ENCODE data around the gene SLC39A5.

SLC39A5 gene

DNA sequence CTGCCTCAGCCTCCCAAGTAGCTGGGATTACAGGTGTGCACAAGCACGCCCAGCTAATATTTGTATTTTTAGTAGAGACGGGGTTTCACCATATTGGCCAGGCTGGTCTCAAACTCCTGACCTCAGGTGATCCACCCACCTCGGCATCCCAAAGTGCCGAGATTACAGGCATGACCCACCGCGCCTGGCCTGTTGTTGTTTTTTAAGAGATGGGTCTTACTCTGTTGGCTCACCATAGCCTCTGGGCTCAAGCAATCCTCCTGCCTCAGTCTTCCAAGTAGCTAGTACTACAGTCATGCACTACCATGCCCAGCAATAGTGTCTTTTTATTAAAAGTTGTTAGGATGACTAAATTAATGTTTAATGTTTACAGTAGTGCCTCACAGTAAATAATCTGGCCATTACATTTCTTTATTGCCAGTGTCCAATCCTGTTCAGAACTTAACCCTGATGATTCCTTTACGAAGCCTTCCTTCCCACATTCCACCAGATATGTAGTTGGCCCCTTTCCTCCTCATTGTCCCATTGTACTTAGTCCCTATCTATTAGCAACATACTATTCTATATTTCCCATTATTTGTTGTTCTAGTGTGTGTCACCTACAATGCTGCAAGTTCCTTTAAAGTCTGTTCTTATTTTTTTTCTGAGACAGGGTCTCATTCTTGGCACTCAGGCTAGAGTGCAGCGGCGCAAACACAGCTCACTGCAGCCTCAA lies 31.8 kb upstream of the SLC39A5 start:
- TF ChIP-seq, protein P1, sequence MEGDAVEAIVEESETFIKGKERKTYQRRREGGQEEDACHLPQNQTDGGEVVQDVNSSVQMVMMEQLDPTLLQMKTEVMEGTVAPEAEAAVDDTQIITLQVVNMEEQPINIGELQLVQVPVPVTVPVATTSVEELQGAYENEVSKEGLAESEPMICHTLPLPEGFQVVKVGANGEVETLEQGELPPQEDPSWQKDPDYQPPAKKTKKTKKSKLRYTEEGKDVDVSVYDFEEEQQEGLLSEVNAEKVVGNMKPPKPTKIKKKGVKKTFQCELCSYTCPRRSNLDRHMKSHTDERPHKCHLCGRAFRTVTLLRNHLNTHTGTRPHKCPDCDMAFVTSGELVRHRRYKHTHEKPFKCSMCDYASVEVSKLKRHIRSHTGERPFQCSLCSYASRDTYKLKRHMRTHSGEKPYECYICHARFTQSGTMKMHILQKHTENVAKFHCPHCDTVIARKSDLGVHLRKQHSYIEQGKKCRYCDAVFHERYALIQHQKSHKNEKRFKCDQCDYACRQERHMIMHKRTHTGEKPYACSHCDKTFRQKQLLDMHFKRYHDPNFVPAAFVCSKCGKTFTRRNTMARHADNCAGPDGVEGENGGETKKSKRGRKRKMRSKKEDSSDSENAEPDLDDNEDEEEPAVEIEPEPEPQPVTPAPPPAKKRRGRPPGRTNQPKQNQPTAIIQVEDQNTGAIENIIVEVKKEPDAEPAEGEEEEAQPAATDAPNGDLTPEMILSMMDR (IDR thresholded peaks at IDR 0.05) = no peak
- no peak for DNase-seq
- no peaks in the 10 kb centered on the region for H3K27me3 ChIP-seq
- no peak overlapping the region for H3K27ac ChIP-seq
- intact Hi-C loops (cut with DNase I; ENCODE audit: low total_unique reads) = loop anchor here (10.0 kb wide), 1 partner anchor 267 kb away; the partner anchor contains the start of gene SPRYD4
- H3K4me3 ChIP-seq = no peak overlapping the region
- no peaks in the 10 kb centered on the region for H3K36me3 ChIP-seq
- H3K4me1 ChIP-seq = peaks cover 0 to 12% (median 0%) of the 10 kb centered on the region in 4 donors
- no peaks in the 10 kb centered on the region for H3K9me3 ChIP-seq

DNA sequence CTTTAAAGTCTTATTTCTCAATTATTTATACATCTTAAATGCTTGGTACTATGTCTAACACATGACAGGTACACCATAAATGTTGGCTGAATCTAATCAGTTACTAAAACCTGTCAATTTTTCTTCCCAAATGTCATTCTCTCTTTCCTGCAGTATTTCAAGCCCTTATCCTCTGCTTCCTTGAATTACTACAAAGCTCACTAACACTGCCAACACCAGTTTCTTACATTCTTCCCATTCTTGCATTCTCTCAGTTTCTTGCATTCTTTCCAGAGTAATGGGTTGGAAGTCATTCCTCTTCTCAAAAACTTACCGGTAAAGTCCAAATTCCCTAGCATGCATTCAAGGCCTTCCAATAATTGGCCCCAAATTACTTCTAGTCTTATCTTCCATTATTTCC lies 31.0 kb upstream of the SLC39A5 start:
- intact Hi-C loops (cut with DNase I; ENCODE audit: low total_unique reads) = loop anchor here (10.0 kb wide), 1 partner anchor 266 kb away; the partner anchor contains the start of gene SPRYD4
- H3K4me3 ChIP-seq = no peak overlapping the region
- H3K4me1 ChIP-seq = peaks cover 0 to 12% (median 0%) of the 10 kb centered on the region in 4 donors
- TF ChIP-seq, protein P1 (IDR thresholded peaks at IDR 0.05) = no peak
- DNase-seq = no peak
- no peak overlapping the region for H3K27ac ChIP-seq
- H3K9me3 ChIP-seq = no peaks in the 10 kb centered on the region
- no peaks in the 10 kb centered on the region for H3K27me3 ChIP-seq
- H3K36me3 ChIP-seq = no peaks in the 10 kb centered on the region

DNA sequence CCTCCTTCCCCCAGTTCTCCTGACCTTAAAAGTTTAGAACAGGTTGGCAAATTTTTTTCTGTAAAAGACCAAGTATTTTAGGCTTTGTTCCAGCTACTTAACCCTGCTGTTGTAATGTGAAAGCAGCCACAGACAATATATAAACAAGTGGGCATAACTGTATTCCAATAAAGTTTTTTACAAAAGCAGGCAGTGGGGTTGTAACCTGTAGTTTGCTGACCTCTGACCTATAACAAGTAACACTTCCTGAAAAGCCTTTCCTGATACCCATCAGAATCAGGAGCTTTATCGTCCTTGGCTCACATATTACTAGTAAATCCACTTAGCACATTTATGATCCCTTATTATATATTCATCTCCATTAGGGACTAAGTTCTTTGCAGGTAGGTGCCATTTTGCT lies 27.5 kb upstream of the SLC39A5 start:
- TF ChIP-seq, protein P1 (IDR thresholded peaks at IDR 0.05) = no peak
- Histone ChIP-seq H3K4me1 (peaks cover 0 to 3% (median 0%) of the 10 kb centered on the region in 4 donors), H3K36me3 (peaks cover 14 to 27% (median 27%) of the 10 kb centered on the region in 3 donors), H3K27ac (no peak overlapping the region), H3K27me3 (no peaks in the 10 kb centered on the region), H3K9me3 (no peaks in the 10 kb centered on the region), H3K4me3 (no peak overlapping the region)
- no peak for DNase-seq
- intact Hi-C loops (cut with DNase I; ENCODE audit: low total_unique reads) = no loop called here

DNA sequence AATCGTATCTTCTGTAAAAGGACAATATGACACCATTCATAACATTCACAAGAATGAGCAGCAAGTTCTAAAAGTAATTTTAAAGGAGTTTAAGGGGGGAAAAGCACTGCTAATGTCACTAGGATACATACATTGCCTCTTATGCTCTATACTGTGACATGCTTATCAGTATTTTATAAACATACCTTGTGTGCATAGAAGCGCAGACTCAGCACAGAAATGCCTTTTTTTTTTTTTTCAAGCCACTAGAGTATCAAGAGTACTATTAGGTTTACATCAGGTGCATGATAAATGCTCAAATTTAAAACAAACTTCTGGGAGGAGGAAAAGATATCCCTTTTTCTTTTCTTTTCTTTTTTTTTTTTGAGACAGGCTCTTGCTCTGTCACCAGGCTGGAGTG lies 27.0 kb upstream of the SLC39A5 start:
- Histone ChIP-seq H3K4me1 (no peaks in the 10 kb centered on the region), H3K27ac (no peak overlapping the region), H3K36me3 (peaks cover 19 to 32% (median 31%) of the 10 kb centered on the region in 3 donors), H3K4me3 (no peak overlapping the region), H3K9me3 (no peaks in the 10 kb centered on the region), H3K27me3 (no peaks in the 10 kb centered on the region)
- TF ChIP-seq, protein P1 (IDR thresholded peaks at IDR 0.05) = no peak
- intact Hi-C loops (cut with DNase I; ENCODE audit: low total_unique reads) = no loop called here
- no peak for DNase-seq

DNA sequence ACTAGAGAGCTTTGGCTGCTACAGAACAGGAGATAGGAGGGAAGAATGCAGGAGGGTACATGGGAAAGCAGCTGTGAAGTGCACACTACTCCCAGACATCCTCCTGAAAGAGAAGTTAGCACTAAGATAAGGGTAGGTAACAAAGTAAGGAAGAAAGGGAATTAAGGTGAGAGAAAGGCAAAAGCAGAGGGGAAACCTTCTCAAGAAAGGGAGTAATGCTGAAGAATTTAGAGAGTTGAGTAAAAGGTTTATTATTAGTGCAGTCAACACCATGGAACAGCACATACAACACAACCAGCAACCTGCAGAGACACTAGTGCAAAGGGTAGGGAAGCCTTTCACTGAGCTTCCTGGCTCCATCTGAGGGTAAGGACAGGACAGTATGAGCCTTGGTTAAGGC lies 25.6 kb upstream of the SLC39A5 start:
- H3K9me3 ChIP-seq = no peaks in the 10 kb centered on the region
- peaks cover 32 to 46% (median 46%) of the 10 kb centered on the region in 3 donors for H3K36me3 ChIP-seq
- no peaks in the 10 kb centered on the region for H3K27me3 ChIP-seq
- DNase-seq = no peak
- intact Hi-C loops (cut with DNase I; ENCODE audit: low total_unique reads) = no loop called here
- no peak overlapping the region for H3K27ac ChIP-seq
- no peaks in the 10 kb centered on the region for H3K4me1 ChIP-seq
- no peak overlapping the region for H3K4me3 ChIP-seq
- TF ChIP-seq, protein P1 (IDR thresholded peaks at IDR 0.05) = no peak
